PC-3 (cell line): ENCODE data around the gene SAP25. TPM values are rescaled to one million over a fixed set of nuclear protein-coding genes. Genes with fewer than 3 reads are reported as not detected.

Experiments used
- ATAC-seq: fragments of 200-7000 bp; cut with Tn5 transposase; 2 replicates; pipeline ENCODE4 v1.9.1; 2020; ENCODE audit warnings: mild to moderate bottlenecking, moderate library complexity
- BruUV-seq: library from RNA; stranded (reverse); fragments of 400-500 nt; replicated peaks from 2 replicates; lab custom pipeline; 2021; lab: Mats Ljungman, UMichigan
- CTCF ChIA-PET: fragments of 300-600 bp; sonication (Branson Sonifier 250); formaldehyde crosslinking; loops from one replicate; lab custom pipeline; 2022; ENCODE audit warnings: antibody characterized with exemption; lab: Charles Lee
- POLR2A ChIA-PET: fragments of 300-600 bp; sonication (Branson Sonifier 250); formaldehyde crosslinking; loops from one replicate; lab custom pipeline; 2022; ENCODE audit warnings: antibody characterized with exemption; ENCODE audit not compliant: unreplicated experiment; lab: Charles Lee
- DNase-seq: peaks from one replicate; pipeline ENCODE4 v3.0.0-alpha.2; 2015
- H2AFZ ChIP-seq: fragments of 300-600 bp; sonication (generic); 2 replicates; pipeline ENCODE4 v1.6.0; 2016; ENCODE audit warnings: antibody characterized with exemption, low read length
- H3F3A ChIP-seq: fragments of 300-600 bp; sonication (generic); one replicate; pipeline ENCODE4 v1.6.0; 2017; ENCODE audit warnings: antibody characterized with exemption, low read length, control low read depth, mild to moderate bottlenecking; ENCODE audit not compliant: unreplicated experiment
- H3K27ac ChIP-seq: fragments of 300-600 bp; sonication (generic); 2 replicates; pipeline ENCODE4 v1.5.1; 2016; ENCODE audit warnings: mild to moderate bottlenecking, low read length
- H3K27me3 ChIP-seq: fragments of 300-600 bp; sonication (generic); 2 replicates; pipeline ENCODE4 v1.6.1; 2016; ENCODE audit warnings: low read length, mixed read lengths
- H3K36me3 ChIP-seq: fragments of 300-600 bp; sonication (generic); 2 replicates; pipeline ENCODE4 v1.6.1; 2016; ENCODE audit warnings: low read depth, mixed run types, low read length, mixed read lengths
- H3K4me1 ChIP-seq: fragments of 300-600 bp; sonication (generic); 2 replicates; pipeline ENCODE4 v1.5.1; 2016; ENCODE audit warnings: low read length; ENCODE audit not compliant: insufficient read depth
- H3K4me2 ChIP-seq: fragments of 300-600 bp; sonication (generic); 2 replicates; pipeline ENCODE4 v1.6.0; 2016; ENCODE audit warnings: low read length
- H3K4me3 ChIP-seq: fragments of 300-600 bp; sonication (generic); 2 replicates; pipeline ENCODE4 v1.5.1; 2016; ENCODE audit warnings: mild to moderate bottlenecking, low read length, mixed read lengths
- H3K79me2 ChIP-seq: fragments of 300-600 bp; sonication (generic); 2 replicates; pipeline ENCODE4 v1.6.1; 2017; ENCODE audit warnings: low read length, mixed read lengths
- H3K9ac ChIP-seq: fragments of 300-600 bp; sonication (generic); 2 replicates; pipeline ENCODE4 v1.6.0; 2016; ENCODE audit warnings: mild to moderate bottlenecking, low read length
- H3K9me2 ChIP-seq: fragments of 300-600 bp; sonication (generic); replicated peaks from 2 replicates; pipeline ENCODE4 v1.6.1; 2016; ENCODE audit warnings: mixed run types, low read length, mixed read lengths
- H3K9me3 ChIP-seq: fragments of 300-600 bp; sonication (generic); 2 replicates; pipeline ENCODE4 v1.6.1; 2016; ENCODE audit warnings: low read length, mixed read lengths
- H4K20me1 ChIP-seq: fragments of 300-600 bp; sonication (generic); 2 replicates; pipeline ENCODE4 v1.6.1; 2016; ENCODE audit warnings: low read length, mixed read lengths
- EZH2 ChIP-seq: fragments of 300-600 bp; sonication (generic); IDR thresholded peaks from one replicate; pipeline ENCODE4 v1.6.1; 2017; ENCODE audit warnings: antibody characterized with exemption, mild to moderate bottlenecking, low read length; ENCODE audit not compliant: unreplicated experiment
- EZH2phosphoT487 ChIP-seq: fragments of 300-600 bp; sonication (generic); IDR thresholded peaks from 2 replicates; pipeline ENCODE4 v1.6.1; 2018; ENCODE audit warnings: mild to moderate bottlenecking, antibody characterized with exemption, low read length, borderline replicate concordance
- intact Hi-C: fragments of 100-400 bp; cut with micrococcal nuclease; formaldehyde crosslinking; loops from 2 replicates; pipeline ENCODE4 v1.9.0; 2023
- total RNA-seq: library from RNA; depleted of rRNA; stranded (reverse); fragments of >200 nt; gene quantifications from 2 replicates; pipeline ENCODE4 v1.2.3, GENCODE V29; 2014
- TF ChIP-seq, protein P1 (sequence below): fragments of 300-600 bp; sonication (generic); conservative IDR thresholded peaks from 2 replicates; pipeline ENCODE4 v1.5.1; 2017; ENCODE audit warnings: antibody characterized with exemption, low read depth, mild to moderate bottlenecking, low read length

Gene SAP25
- total RNA-seq, 1 experiment from 2014 or later, result 0.22 TPM

DNA sequence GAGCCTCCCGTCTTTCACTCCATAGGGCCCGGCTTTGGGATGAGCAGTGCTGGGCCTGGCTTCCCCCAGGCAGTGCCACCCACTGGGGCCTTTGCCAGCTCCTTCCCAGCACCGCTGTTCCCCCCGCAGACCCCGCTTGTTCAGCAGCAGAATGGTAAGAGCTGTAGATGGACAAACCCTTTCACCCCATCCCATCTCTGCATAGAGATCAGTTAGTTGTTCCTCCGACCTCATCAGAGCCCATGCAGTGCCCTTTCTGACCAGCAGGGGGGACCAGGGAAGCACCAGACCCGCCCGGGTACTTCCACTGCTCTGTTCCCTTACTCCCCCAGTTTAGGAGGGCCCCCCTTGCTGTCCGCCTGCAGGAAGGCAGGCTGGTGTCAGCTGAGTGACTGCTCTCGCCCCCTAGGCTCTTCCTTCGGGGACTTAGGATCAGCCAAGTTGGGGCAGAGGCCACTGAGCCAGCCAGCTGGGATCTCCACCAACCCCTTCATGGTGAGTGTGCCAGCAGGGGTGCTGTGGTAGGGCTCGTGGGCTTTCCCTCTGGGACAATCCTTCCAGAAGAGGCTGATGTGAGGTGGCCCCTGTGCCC lies 9.8 kb downstream of the SAP25 start:
- H3K9ac ChIP-seq, result no peak overlapping the region
- intact Hi-C loops, result loop anchor here (1.0 kb wide), 1 partner anchor 24 kb away; no protein-coding TSS in a partner anchor
- H3F3A ChIP-seq, result no peaks in the 10 kb centered on the region
- BruUV-seq, result no TSS peak
- no peaks in the 10 kb centered on the region for H3K9me3 ChIP-seq
- no peaks in the 10 kb centered on the region for H4K20me1 ChIP-seq
- no peaks in the 10 kb centered on the region for H3K9me2 ChIP-seq
- no peak overlapping the region for H3K4me2 ChIP-seq
- no peak overlapping the region for H3K4me3 ChIP-seq
- H3K4me1 ChIP-seq, result no peaks in the 10 kb centered on the region
- no peak overlapping the region for H3K27ac ChIP-seq
- no peaks in the 10 kb centered on the region for H3K79me2 ChIP-seq
- DNase-seq (peak; percentile 68), ATAC-seq (peak; percentile 76)
- H3K27me3 ChIP-seq, result no peaks in the 10 kb centered on the region
- no peaks in the 10 kb centered on the region for H3K36me3 ChIP-seq
- TF ChIP-seq EZH2 (no peak), EZH2phosphoT487 (no peak)
- TF ChIP-seq, protein P1, sequence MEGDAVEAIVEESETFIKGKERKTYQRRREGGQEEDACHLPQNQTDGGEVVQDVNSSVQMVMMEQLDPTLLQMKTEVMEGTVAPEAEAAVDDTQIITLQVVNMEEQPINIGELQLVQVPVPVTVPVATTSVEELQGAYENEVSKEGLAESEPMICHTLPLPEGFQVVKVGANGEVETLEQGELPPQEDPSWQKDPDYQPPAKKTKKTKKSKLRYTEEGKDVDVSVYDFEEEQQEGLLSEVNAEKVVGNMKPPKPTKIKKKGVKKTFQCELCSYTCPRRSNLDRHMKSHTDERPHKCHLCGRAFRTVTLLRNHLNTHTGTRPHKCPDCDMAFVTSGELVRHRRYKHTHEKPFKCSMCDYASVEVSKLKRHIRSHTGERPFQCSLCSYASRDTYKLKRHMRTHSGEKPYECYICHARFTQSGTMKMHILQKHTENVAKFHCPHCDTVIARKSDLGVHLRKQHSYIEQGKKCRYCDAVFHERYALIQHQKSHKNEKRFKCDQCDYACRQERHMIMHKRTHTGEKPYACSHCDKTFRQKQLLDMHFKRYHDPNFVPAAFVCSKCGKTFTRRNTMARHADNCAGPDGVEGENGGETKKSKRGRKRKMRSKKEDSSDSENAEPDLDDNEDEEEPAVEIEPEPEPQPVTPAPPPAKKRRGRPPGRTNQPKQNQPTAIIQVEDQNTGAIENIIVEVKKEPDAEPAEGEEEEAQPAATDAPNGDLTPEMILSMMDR, result peak; percentile 87
- ChIA-PET CTCF (interaction anchor here (2.5 kb wide), 1 partner anchor 25 kb away, joined by 12 read pairs; no protein-coding TSS in a partner anchor), POLR2A (interaction anchor here (0.6 kb wide), 1 partner anchor 277 kb away, joined by 3 read pairs; no protein-coding TSS in a partner anchor)
- H2AFZ ChIP-seq, result no peak overlapping the region

DNA sequence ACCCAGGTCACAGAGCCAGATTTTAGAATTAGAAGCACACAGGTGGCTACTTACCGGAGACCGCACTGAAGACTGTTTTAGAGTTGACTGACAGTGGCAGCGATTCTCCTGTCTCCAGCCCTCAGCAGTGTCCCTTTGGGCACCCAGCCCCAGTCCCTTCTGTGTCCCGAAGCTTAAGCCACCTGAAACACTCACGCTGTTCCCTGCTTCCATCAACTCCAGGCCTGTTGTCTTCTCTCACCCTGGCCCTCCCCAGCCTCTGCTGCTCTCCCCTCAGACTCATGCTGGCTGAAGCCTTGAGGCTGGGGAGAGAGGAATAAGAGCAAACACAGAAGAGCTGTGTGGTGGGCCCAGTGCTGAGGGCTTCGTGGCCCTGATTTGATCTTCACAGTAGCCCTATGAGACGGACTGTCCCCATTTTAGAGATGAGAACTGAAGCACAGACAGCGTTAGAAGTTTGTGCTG lies 10.6 kb downstream of the SAP25 start:
- ATAC-seq (no peak), DNase-seq (no peak)
- no TSS peak for BruUV-seq
- H3K4me3 ChIP-seq, result no peak overlapping the region
- H4K20me1 ChIP-seq, result no peaks in the 10 kb centered on the region
- H3K4me1 ChIP-seq, result no peaks in the 10 kb centered on the region
- CTCF ChIA-PET, result interaction anchor here (2.5 kb wide), 1 partner anchor 25 kb away, joined by 12 read pairs; no protein-coding TSS in a partner anchor
- H3F3A ChIP-seq, result no peaks in the 10 kb centered on the region
- no peak overlapping the region for H3K27ac ChIP-seq
- TF ChIP-seq EZH2phosphoT487 (no peak), EZH2 (no peak)
- TF ChIP-seq, protein P1, result no peak
- no peaks in the 10 kb centered on the region for H3K27me3 ChIP-seq
- no peak overlapping the region for H2AFZ ChIP-seq
- no peaks in the 10 kb centered on the region for H3K79me2 ChIP-seq
- no peaks in the 10 kb centered on the region for H3K9me2 ChIP-seq
- no peak overlapping the region for H3K4me2 ChIP-seq
- no peak overlapping the region for H3K9ac ChIP-seq
- no peaks in the 10 kb centered on the region for H3K9me3 ChIP-seq
- POLR2A ChIA-PET, result interaction anchor here (0.6 kb wide), 1 partner anchor 277 kb away, joined by 3 read pairs; no protein-coding TSS in a partner anchor
- no peaks in the 10 kb centered on the region for H3K36me3 ChIP-seq
- intact Hi-C loops, result no loop called here
